Measurements from ENCODE around the gene SINHCAF.
"Not testable (repeated sequence)": the region's sequence is repeated elsewhere in the genome, so short reads cannot be mapped to it uniquely, and the experiment has no call there.

Gene SINHCAF

GRCh38 chr12:31259136-31259886 lies 66.6 kb downstream of the SINHCAF start:
- DNase-seq, result no peak

- no peak for DNase-seq
Measured at GRCh38 chr12:31257784-31258183, 68.2 kb downstream of the SINHCAF start.

GRCh38 chr12:31251707-31252611 lies 74.0 kb downstream of the SINHCAF start:
- not testable (repeated sequence) for DNase-seq

- no peak for DNase-seq
Measured at GRCh38 chr12:31250179-31250578, 75.8 kb downstream of the SINHCAF start.

- no peak for DNase-seq
Measured at GRCh38 chr12:31249356-31249755, 76.6 kb downstream of the SINHCAF start.

GRCh38 chr12:31248815-31249214 lies 77.1 kb downstream of the SINHCAF start:
- no peak for DNase-seq

GRCh38 chr12:31248337-31248736 lies 77.6 kb downstream of the SINHCAF start:
- no peak for DNase-seq

GRCh38 chr12:31246470-31246850 lies 79.5 kb downstream of the SINHCAF start:
- DNase-seq, result peak; percentile 65

- DNase-seq, result no peak
Measured at GRCh38 chr12:31245822-31246469, 80.0 kb downstream of the SINHCAF start.

GRCh38 chr12:31242418-31242817 lies 83.5 kb downstream of the SINHCAF start:
- DNase-seq, result not testable (repeated sequence)

- DNase-seq, result peak; percentile 48
Measured at GRCh38 chr12:31238764-31239387, 87.1 kb downstream of the SINHCAF start.

GRCh38 chr12:31238333-31238732 lies 87.6 kb downstream of the SINHCAF start:
- DNase-seq, result not testable (repeated sequence)

- DNase-seq, result no peak
Measured at GRCh38 chr12:31236998-31237637, 88.8 kb downstream of the SINHCAF start.

GRCh38 chr12:31235868-31236395 lies 90.0 kb downstream of the SINHCAF start:
- no peak for DNase-seq

GRCh38 chr12:31234955-31235867 lies 90.7 kb downstream of the SINHCAF start:
- DNase-seq, result peak; percentile 14

GRCh38 chr12:31234053-31234840 lies 91.7 kb downstream of the SINHCAF start:
- no peak for DNase-seq

GRCh38 chr12:31233061-31233730 lies 92.8 kb downstream of the SINHCAF start:
- no peak for DNase-seq

GRCh38 chr12:31232361-31232965 lies 93.5 kb downstream of the SINHCAF start:
- DNase-seq, result no peak
